DND-41 (cell line): ENCODE measurements around the gene PI16.

ENCODE experiments used
- EZH2 ChIP-seq: IDR thresholded peaks from 3 replicates; pipeline ENCODE4 v1.6.1; 2012; ENCODE audit warnings: borderline replicate concordance, low read depth, mild to moderate bottlenecking, moderate library complexity, low read length, inconsistent platforms; ENCODE audit not compliant: severe bottlenecking
- TF ChIP-seq, protein P1 (sequence below): IDR thresholded peaks from 2 replicates; pipeline ENCODE4 v1.5.1; 2012; ENCODE audit warnings: borderline replicate concordance, low read length, moderate library complexity, mild to moderate bottlenecking; ENCODE audit not compliant: poor library complexity, severe bottlenecking; ENCODE audit errors: extremely low read depth

- TF ChIP-seq, protein P1, sequence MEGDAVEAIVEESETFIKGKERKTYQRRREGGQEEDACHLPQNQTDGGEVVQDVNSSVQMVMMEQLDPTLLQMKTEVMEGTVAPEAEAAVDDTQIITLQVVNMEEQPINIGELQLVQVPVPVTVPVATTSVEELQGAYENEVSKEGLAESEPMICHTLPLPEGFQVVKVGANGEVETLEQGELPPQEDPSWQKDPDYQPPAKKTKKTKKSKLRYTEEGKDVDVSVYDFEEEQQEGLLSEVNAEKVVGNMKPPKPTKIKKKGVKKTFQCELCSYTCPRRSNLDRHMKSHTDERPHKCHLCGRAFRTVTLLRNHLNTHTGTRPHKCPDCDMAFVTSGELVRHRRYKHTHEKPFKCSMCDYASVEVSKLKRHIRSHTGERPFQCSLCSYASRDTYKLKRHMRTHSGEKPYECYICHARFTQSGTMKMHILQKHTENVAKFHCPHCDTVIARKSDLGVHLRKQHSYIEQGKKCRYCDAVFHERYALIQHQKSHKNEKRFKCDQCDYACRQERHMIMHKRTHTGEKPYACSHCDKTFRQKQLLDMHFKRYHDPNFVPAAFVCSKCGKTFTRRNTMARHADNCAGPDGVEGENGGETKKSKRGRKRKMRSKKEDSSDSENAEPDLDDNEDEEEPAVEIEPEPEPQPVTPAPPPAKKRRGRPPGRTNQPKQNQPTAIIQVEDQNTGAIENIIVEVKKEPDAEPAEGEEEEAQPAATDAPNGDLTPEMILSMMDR: no peak
- TF ChIP-seq EZH2: no peak
Observed at GRCh38 chr6:36980876-36981619, 26.5 kb downstream of the PI16 start.
